Activated CD4-positive, alpha-beta T cell treated with anti-CD3 and anti-CD28 coated beads, Interleukin-2, amount 50 U/mL, for 16 hours (primary cell): ENCODE data around the gene DTX1.

Experiments
- DNase-seq: peaks from one replicate; pipeline ENCODE4 v3.0.0-alpha.2; 2020

DTX1 gene

GRCh38 chr12:113095405-113095804 is 38.9 kb downstream of the DTX1 start:
- no peak for DNase-seq

GRCh38 chr12:113096675-113097461 is 40.3 kb downstream of the DTX1 start:
- no peak for DNase-seq

- DNase-seq, result no peak
Measured at GRCh38 chr12:113097716-113098440, 41.3 kb downstream of the DTX1 start.

DNA sequence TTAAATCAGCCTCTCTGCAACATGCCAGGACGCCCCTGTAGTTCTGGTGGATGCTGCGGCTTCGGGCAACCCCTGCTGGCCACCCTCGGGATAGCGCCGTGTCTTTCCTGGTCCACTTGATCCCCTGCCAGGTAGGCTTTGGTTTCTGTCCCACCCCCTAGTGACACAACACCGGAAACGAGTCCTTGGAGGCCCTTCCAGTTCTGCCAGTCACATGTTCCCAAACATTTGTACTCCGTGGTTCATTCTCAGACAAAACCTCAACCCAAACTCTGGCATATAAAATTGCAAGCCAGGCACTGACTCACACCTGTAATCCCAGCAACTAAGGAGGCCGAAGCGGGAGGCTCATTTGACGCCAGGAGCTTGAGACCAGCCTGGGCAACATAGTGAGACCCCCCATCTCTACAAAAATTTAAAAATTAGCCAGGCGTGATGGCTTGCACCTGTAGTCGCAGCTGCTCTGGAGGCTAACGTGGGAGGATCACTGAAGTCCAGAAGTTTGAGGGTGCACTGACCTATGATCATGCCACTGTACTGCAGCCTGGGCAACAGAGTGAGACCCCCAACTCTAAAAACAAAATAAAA is 42.0 kb downstream of the DTX1 start:
- peak; percentile 54 for DNase-seq

DNA sequence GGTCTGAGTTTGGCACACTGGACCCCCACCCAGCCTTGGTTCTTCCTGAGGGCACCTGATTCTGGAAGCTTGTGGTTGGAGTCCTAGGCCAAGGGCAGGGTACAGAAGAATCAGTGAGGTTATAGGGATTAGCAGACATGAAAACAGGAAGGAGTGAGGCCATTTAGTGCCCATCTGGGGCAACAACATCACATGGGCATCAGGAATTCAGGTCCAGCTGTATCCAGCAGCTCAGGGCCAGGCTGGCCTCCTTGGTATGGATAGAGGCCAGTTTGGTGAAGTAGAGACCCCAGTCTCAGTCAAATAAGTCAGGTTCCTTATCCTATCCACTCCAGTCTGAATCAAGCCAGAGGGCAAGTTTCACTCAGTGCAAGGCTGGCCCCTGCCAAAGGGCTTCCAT is 42.8 kb downstream of the DTX1 start:
- no peak for DNase-seq

GRCh38 chr12:113099764-113100163 is 43.2 kb downstream of the DTX1 start:
- no peak for DNase-seq

DNA sequence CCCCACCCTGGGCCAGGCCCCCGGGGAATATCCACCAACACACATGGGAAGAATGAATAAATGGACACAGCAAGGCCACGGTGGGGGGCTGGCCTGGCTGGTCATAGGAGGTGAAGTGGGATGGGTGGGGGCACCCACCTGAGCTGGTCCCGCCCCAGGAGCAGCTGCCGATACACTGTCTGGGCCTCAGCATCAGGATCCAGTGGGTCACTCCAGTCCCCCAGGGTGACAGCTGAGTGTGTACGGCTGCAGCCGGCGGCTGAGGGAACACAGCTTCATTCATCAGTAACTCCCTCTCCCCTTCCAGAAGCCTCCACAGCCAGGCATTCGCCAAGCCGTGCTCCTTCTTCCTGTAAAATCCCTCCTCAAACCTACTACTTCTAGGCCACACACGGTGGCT is 45.2 kb downstream of the DTX1 start:
- no peak for DNase-seq

GRCh38 chr12:113102811-113103210 is 46.3 kb downstream of the DTX1 start:
- DNase-seq, result no peak

DNA sequence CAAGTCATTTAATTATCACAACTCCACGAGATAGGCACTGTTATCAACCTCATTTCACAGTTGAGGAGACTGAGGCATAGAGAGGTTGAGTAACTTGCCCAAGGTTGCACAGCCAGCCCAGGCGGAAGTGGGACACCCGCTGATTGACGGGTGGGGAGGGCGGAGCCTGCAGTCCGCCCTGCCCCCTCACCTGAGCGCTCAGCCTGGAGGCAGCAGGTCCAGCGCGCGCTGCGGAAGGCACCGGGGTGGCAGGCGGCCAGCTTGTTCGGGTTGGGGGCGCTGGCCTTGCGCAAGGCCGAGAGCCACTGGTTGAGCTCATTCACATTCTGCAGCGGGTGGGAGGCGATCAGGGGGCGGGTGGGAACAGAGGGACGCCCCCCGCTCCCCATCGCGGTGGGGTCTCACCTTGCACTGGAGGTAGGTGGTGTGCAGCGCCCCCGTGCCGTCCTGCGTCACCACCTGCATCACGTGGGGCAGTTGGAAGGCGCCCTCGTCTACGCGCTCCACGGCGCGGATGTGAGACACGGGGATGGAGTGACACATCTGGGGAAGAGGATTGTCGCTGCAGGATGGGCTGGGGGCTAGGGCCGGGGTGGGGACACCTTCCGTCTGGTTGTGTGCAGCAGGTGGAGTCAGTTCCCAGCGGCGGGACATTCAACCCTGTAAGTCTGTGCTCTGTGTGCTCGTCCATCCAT is 47.4 kb downstream of the DTX1 start:
- peak; percentile 45 for DNase-seq

- DNase-seq, result no peak
Measured at GRCh38 chr12:113104953-113105510, 48.5 kb downstream of the DTX1 start.

DNA sequence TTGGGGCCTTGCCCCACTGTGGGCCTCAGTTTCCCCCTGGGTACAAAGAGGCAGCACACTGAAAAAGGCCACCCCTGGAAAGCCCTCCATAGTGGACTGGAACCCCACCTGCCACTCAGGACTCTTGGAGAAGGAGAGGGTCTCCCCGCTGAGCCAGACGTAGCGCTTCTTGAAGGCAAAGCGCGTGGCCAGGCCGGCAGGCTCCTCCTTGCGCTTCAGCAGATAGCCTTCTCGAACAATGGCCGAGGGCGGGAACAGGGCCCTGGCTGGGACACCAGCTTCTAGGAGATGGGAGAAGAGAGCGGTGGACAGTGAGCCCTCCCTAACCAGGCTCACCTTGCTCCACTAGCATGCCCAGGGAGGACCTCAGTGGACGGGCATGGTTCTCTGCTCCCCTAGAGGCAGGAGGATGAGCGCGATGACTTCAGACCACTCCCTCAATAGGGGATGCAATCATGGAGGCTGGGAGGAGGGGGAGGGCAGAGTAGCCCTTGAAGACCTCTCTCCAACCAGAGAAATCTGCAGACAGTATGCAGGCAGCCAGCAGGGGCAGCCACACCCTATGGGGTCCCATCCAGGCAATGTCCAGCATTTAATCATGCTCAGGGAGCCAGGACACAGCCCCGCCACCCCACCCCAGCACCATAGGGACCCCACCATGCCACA is 49.2 kb downstream of the DTX1 start:
- DNase-seq, result no peak

- DNase-seq, result no peak
Measured at GRCh38 chr12:113106361-113106760, 49.8 kb downstream of the DTX1 start.

GRCh38 chr12:113108308-113108707 is 51.8 kb downstream of the DTX1 start:
- DNase-seq, result no peak

GRCh38 chr12:113109360-113109759 is 52.8 kb downstream of the DTX1 start:
- no peak for DNase-seq

DNA sequence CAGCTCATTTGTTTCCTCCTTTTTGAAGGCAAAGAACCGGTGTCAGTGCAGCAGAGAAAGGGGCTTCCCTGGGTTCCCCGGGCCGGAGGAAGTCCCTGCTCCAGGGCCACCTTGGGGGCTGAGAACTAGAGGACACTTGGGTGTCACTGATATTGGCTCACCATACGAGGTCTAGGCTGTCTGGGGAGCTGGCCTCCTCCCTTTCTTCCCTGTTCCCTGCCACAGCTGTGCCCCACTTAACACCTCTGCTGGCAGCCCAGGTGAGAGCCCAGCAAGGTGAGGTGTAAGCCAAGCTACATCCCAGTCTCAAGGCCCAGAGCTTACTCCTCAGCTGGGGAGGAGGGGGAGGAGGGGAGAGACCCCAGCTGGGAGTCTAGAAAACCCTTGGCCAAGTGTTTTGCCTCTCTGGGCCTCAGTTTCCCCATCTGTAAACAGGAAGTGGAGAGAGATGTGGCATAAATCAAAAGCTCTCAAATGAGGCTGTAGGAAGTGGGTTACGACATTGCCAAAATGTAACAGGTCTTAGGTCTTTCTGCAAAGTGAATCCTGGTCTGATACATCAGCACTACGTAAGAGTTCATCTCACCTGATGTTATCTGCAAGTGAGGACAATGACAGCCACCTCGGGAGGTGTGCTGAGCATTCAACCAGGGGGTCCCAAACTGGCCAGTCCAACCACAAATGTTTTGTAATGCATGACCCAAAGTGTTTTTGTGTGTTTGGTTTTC is 53.5 kb downstream of the DTX1 start:
- DNase-seq, result no peak

DNA sequence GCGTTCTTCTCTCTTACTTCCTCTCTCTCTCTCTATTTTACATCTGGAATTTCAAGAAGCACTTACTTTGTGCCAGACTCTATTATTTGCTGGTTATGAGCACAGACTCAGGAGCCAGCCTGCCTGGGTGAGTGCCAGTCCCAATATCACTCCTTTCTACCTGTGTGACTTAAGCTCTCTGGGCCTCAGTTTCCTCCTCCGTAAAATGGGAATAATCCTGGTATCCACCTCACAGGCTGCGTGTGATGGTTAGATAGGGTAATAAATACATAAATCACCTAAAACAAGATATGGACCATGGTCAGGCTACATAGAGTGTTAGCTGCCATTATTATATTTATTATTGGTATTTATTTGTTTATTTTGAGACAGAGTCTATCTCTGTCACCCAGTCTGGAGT is 54.7 kb downstream of the DTX1 start:
- no peak for DNase-seq

DNA sequence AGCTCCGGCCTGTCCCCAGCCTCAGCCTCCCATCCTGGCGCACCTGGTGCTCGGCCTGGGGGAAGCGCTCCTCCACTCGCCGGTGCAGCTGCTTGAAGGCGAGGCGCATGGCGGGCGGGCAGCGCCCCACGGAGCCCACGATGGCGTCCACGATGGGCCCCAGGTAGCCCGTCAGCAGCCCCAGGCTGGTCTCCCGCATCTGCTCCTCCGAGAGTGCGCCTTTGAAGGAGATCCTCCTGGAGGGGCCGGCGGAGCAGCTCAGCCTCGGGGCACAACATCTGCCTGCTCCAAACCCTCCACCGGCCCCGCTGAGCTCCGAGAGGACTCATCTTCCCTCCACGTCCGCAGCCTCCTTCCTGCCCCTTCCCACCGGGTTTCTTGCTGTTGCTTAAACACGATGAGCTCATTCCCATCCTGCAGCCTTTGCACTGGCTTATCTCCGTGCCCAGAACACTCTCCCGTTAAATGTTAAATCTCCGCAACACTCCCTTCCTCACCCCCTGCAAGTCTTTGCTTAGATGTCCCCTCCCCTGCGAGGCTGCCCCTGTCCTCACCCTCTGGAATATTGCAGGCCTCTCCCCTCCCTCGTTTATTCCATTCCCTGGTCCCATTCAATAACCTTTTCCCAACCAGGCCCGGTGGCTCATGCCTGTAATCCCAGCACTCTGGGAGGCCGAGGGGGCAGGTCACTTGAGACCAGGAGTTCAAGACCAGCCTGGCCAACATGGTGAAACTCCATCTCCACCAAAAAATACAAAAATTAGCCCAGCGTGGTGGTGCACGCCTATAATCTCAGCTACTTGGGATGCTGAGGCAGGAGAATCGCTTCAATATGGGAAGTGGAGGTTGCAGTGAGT is 55.7 kb downstream of the DTX1 start:
- no peak for DNase-seq

DNA sequence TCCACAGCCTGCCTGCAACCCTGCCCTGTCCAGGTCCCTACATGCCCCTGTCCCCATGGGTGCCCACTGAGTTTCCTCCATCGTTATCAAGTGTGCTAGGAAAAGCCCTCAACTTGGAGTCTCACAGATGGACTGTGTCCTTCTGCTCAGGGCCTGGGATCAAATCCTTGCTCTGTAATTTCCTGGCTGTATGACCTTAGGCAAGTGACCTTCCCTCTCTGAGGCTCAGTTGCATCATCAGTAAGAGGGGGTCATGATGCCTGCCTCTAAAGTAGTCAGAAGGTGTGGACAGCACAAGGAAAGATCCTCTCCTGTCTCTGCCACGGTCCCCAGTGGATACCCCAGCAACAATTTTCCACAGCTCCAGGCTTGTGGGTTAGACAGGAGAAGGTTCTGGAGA is 56.9 kb downstream of the DTX1 start:
- DNase-seq, result no peak

- DNase-seq, result no peak
Measured at GRCh38 chr12:113114447-113115178, 58.1 kb downstream of the DTX1 start.

- DNase-seq, result no peak
Measured at GRCh38 chr12:113115455-113116126, 59.1 kb downstream of the DTX1 start.
